Sigmoid colon (tissue), 4 donors: ENCODE results near the gene CLMP.

Experiments used
- POLR2A ChIP-seq, 2 donors: fragments of 450-650 bp; IDR thresholded peaks; one replicate each; pipeline ENCODE4 v1.6.1; 2016; ENCODE audit warnings: antibody characterized with exemption in 2 of 2, mild to moderate bottlenecking in 2 of 2, moderate library complexity in 2 of 2
- POLR2AphosphoS5 ChIP-seq, 4 donors: sonication (generic); formaldehyde crosslinking; IDR thresholded peaks; one replicate each; pipeline ENCODE4 v1.6.1; 2017; ENCODE audit warnings: antibody characterized with exemption in 4 of 4
- TF ChIP-seq, protein P1 (sequence below), 4 experiments: fragments of 450-650 bp in 3 of 4; fragments of 200-600 bp in 1 of 4; IDR thresholded peaks; one replicate each; pipeline ENCODE4 v1.5.1; 2016 to 2019; ENCODE audit warnings: antibody characterized with exemption in 4 of 4, mild to moderate bottlenecking in 3 of 4, moderate library complexity in 2 of 4

DNA sequence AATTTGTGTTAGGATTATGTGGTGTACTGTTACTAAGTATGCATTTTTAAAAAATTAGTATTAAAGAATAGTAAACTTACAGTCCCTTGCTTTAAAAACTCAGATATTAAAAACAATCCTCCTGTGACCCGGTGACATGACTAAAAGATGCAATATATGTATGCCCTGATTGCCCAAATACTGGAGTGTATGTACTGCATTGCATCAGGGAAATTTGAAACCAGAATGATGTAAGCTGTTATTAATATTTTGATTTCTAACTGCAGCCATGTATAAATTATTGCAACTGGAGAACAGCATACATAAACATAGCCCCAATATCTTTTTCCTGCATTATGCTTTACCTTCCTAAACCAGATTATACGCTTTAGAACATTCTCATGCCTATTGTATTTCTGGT, 129.4 kb downstream of the CLMP start:
- TF ChIP-seq, protein P1, sequence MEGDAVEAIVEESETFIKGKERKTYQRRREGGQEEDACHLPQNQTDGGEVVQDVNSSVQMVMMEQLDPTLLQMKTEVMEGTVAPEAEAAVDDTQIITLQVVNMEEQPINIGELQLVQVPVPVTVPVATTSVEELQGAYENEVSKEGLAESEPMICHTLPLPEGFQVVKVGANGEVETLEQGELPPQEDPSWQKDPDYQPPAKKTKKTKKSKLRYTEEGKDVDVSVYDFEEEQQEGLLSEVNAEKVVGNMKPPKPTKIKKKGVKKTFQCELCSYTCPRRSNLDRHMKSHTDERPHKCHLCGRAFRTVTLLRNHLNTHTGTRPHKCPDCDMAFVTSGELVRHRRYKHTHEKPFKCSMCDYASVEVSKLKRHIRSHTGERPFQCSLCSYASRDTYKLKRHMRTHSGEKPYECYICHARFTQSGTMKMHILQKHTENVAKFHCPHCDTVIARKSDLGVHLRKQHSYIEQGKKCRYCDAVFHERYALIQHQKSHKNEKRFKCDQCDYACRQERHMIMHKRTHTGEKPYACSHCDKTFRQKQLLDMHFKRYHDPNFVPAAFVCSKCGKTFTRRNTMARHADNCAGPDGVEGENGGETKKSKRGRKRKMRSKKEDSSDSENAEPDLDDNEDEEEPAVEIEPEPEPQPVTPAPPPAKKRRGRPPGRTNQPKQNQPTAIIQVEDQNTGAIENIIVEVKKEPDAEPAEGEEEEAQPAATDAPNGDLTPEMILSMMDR (IDR thresholded peaks at IDR 0.05): no peak
- TF ChIP-seq POLR2AphosphoS5 (IDR thresholded peaks at IDR 0.05) (peak in 1 of 4 donors; percentile 8), POLR2A (IDR thresholded peaks at IDR 0.05) (no peak)
